ENCODE data around the gene TRIL. TPM values are rescaled to one million over a fixed set of nuclear protein-coding genes. Genes with fewer than 3 reads are reported as not detected.

Gene TRIL
- total and polyA plus RNA-seq, 2 experiments from 2014 or later: 0.95 to 4.5 TPM

DNA sequence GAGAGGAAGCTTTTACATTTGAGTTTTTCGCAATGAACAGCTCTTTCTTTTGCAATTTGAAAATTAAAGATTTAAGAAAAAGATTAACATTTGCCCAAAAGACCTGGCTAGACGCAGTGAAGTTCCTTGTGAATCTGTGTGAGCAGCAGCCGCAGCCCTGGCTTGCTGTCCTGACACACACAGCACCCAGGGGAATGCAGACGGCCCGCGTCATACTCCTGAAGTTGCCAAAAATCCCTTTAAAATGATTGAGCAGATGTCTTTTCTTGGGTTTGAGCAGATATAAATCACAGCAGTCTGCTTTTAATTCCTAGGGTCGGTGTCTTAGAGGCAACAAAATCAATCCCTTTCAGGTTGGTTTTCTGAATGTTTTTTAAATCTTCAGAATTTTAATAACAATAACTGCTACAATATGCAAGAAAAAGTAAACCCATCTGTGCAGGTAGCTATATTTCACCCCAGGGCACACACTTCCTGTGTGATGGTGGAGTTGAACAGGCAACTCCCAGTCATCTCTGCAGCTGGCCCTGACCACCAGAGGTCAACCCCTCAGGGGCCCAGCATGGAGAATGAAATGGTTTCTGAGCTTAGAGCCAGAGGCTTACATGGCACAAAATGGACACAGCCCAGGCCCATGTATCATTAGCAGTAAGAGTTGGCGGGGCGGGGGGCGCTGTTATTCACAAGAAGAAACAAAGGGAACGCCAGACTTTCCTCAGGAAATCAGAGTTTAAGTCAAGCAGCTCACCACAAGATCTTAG is 32.2 kb upstream of the TRIL start:
- 0 out of 2 replicates have a peak overlapping the region, but pooled peaks have one; percentile 57 for H3K27ac Mint-ChIP-seq
- H3K4me1 Mint-ChIP-seq: peaks cover 18% of the 10 kb centered on the region
- H3K4me1 ChIP-seq (ENCODE audit: insufficient read depth): peaks cover 6% of the 10 kb centered on the region; the same call in 1 of the 2 replicates
- no peak overlapping the region for H3K27ac ChIP-seq (ENCODE audit: low read depth)
- H3K4me2 ChIP-seq: peak overlapping the region; percentile 46; the same call in 1 of the 2 replicates
- H3K79me2 ChIP-seq (replicated peaks; ENCODE audit: insufficient read depth): no peaks in the 10 kb centered on the region
- 0 out of 2 replicates have a peak, but pooled peaks cover 6% of the 10 kb centered on the region for H3K9me2 ChIP-seq (ENCODE audit: insufficient read depth)
- no peaks in the 10 kb centered on the region for H3K9me3 Mint-ChIP-seq
- H3F3A ChIP-seq (replicated peaks; ENCODE audit: low read depth): no peaks in the 10 kb centered on the region
- no peak overlapping the region for H3K4me3 ChIP-seq
- no peaks in the 10 kb centered on the region for H3K36me3 ChIP-seq (ENCODE audit: insufficient read depth)
- H3K27me3 Mint-ChIP-seq (ENCODE audit: insufficient read depth, low read depth, poor library complexity): peaks cover 2% of the 10 kb centered on the region
- no peak overlapping the region for H3K4me3 Mint-ChIP-seq
- no peaks in the 10 kb centered on the region for H3K36me3 Mint-ChIP-seq (ENCODE audit: low read depth)
- ATAC-seq: peak; percentile 52
- DNase-seq (ENCODE audit: low spot score): peak; percentile 47
- no peaks in the 10 kb centered on the region for H3K27me3 ChIP-seq (ENCODE audit: insufficient read depth)
- TF ChIP-seq, protein P1, sequence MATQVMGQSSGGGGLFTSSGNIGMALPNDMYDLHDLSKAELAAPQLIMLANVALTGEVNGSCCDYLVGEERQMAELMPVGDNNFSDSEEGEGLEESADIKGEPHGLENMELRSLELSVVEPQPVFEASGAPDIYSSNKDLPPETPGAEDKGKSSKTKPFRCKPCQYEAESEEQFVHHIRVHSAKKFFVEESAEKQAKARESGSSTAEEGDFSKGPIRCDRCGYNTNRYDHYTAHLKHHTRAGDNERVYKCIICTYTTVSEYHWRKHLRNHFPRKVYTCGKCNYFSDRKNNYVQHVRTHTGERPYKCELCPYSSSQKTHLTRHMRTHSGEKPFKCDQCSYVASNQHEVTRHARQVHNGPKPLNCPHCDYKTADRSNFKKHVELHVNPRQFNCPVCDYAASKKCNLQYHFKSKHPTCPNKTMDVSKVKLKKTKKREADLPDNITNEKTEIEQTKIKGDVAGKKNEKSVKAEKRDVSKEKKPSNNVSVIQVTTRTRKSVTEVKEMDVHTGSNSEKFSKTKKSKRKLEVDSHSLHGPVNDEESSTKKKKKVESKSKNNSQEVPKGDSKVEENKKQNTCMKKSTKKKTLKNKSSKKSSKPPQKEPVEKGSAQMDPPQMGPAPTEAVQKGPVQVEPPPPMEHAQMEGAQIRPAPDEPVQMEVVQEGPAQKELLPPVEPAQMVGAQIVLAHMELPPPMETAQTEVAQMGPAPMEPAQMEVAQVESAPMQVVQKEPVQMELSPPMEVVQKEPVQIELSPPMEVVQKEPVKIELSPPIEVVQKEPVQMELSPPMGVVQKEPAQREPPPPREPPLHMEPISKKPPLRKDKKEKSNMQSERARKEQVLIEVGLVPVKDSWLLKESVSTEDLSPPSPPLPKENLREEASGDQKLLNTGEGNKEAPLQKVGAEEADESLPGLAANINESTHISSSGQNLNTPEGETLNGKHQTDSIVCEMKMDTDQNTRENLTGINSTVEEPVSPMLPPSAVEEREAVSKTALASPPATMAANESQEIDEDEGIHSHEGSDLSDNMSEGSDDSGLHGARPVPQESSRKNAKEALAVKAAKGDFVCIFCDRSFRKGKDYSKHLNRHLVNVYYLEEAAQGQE (IDR thresholded peaks at IDR 0.05; ENCODE audit: unreplicated experiment): no peak
- TF ChIP-seq, protein P2, sequence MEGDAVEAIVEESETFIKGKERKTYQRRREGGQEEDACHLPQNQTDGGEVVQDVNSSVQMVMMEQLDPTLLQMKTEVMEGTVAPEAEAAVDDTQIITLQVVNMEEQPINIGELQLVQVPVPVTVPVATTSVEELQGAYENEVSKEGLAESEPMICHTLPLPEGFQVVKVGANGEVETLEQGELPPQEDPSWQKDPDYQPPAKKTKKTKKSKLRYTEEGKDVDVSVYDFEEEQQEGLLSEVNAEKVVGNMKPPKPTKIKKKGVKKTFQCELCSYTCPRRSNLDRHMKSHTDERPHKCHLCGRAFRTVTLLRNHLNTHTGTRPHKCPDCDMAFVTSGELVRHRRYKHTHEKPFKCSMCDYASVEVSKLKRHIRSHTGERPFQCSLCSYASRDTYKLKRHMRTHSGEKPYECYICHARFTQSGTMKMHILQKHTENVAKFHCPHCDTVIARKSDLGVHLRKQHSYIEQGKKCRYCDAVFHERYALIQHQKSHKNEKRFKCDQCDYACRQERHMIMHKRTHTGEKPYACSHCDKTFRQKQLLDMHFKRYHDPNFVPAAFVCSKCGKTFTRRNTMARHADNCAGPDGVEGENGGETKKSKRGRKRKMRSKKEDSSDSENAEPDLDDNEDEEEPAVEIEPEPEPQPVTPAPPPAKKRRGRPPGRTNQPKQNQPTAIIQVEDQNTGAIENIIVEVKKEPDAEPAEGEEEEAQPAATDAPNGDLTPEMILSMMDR (conservative IDR thresholded peaks at IDR 0.05; ENCODE audit: low read depth in 2 of 2): peak; percentile 19 to 24; a peak in 2 of 4 replicates
- no peak for TF ChIP-seq NANOG (IDR thresholded peaks at IDR 0.05; ENCODE audit: borderline replicate concordance)
- TF ChIP-seq, protein P3, sequence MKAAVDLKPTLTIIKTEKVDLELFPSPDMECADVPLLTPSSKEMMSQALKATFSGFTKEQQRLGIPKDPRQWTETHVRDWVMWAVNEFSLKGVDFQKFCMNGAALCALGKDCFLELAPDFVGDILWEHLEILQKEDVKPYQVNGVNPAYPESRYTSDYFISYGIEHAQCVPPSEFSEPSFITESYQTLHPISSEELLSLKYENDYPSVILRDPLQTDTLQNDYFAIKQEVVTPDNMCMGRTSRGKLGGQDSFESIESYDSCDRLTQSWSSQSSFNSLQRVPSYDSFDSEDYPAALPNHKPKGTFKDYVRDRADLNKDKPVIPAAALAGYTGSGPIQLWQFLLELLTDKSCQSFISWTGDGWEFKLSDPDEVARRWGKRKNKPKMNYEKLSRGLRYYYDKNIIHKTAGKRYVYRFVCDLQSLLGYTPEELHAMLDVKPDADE (IDR thresholded peaks at IDR 0.05): no peak
- no peaks in the 10 kb centered on the region for H4K20me1 ChIP-seq (replicated peaks; ENCODE audit: insufficient read depth)
- H2AFZ ChIP-seq: peak overlapping the region; percentile 74

DNA sequence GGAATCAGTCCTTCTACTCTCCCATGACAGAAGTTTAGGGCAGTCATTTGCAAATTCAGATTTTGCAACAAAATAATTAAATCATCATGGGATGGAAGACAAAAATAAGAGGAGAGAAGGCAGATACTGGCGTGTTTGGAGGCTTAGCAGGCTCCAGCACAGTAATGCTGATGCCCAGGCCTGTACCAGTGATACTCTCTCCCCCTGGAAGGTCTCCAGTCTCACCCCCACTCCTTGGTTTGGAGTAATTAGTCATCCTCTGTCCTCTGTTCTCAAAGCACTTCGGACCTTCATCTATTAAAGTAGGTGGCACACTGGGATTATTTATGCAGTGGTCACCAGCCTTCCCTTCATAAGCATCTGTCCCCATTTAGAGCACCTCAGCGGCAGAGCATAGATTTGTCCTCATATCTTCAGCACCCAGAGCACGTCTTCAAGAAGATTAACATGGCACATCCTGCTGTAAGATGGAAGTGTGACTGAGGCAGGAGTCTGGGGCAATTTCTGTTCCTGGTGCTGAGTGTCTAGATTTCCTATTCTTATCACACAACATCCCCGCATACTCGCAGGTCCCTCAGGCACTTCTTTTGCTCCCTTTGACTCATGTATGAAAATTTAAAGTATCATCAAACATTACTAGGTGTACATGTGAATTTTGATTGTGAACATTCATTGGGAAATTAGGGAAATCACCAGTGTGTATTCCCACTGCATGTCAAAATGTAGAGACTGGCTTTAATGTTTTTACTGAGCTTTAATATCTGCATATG is 31.3 kb upstream of the TRIL start:
- Histone ChIP-seq H4K20me1 (replicated peaks; ENCODE audit: insufficient read depth) (no peaks in the 10 kb centered on the region), H2AFZ (no peak overlapping the region), H3K4me1 (ENCODE audit: insufficient read depth) (peaks cover 7% of the 10 kb centered on the region), H3K27ac (ENCODE audit: low read depth) (no peak overlapping the region), H3K9me2 (ENCODE audit: insufficient read depth) (0 out of 2 replicates have a peak, but pooled peaks cover 6% of the 10 kb centered on the region), H3F3A (replicated peaks; ENCODE audit: low read depth) (no peaks in the 10 kb centered on the region), H3K79me2 (replicated peaks; ENCODE audit: insufficient read depth) (no peaks in the 10 kb centered on the region), H3K27me3 (ENCODE audit: insufficient read depth) (no peaks in the 10 kb centered on the region), H3K4me2 (no peak overlapping the region), H3K36me3 (ENCODE audit: insufficient read depth) (no peaks in the 10 kb centered on the region), H3K4me3 (no peak overlapping the region)
- H3K27me3 Mint-ChIP-seq (ENCODE audit: insufficient read depth, low read depth, poor library complexity): peaks cover 2% of the 10 kb centered on the region
- H3K9me3 Mint-ChIP-seq: no peaks in the 10 kb centered on the region
- ATAC-seq (no peak), DNase-seq (ENCODE audit: low spot score) (no peak)
- H3K27ac Mint-ChIP-seq: no peak overlapping the region
- no peak overlapping the region for H3K4me3 Mint-ChIP-seq
- H3K36me3 Mint-ChIP-seq (ENCODE audit: low read depth): no peaks in the 10 kb centered on the region
- H3K4me1 Mint-ChIP-seq: peaks cover 27% of the 10 kb centered on the region
- no peak for TF ChIP-seq EZH2 (IDR thresholded peaks at IDR 0.05; ENCODE audit: low read depth, unreplicated experiment)

Measured in GM23338 (cell line).